AG10803 (cell line): Measurements from ENCODE around the gene USP48.

Source experiments
- DNase-seq: peaks from one replicate; pipeline ENCODE4 v3.0.0; 2010; ENCODE audit warnings: low read depth
- H3K4me3 ChIP-seq: 2 replicates; pipeline ENCODE4 v1.5.1; 2011; ENCODE audit warnings: mild to moderate bottlenecking, low read length, control low read depth
- CTCF ChIP-seq: conservative IDR thresholded peaks from 2 replicates; pipeline ENCODE4 v1.5.1; 2011; ENCODE audit warnings: mild to moderate bottlenecking, low read length, control low read depth, inconsistent platforms

Gene USP48

GRCh38 chr1:21821385-21822019, 38.6 kb upstream of the USP48 start:
- DNase-seq = no peak

GRCh38 chr1:21820597-21821232, 37.8 kb upstream of the USP48 start:
- TF ChIP-seq CTCF = no peak
- DNase-seq = no peak
- H3K4me3 ChIP-seq = no peak overlapping the region

More at GRCh38 chr1:21821385-21822019, 38.6 kb upstream of the USP48 start:
- H3K4me3 ChIP-seq = no peak overlapping the region
- TF ChIP-seq CTCF = no peak

GRCh38 chr1:21818656-21819055, 35.7 kb upstream of the USP48 start:
- peak; percentile 18 for DNase-seq
- no peak for TF ChIP-seq CTCF
- no peak overlapping the region for H3K4me3 ChIP-seq

DNA sequence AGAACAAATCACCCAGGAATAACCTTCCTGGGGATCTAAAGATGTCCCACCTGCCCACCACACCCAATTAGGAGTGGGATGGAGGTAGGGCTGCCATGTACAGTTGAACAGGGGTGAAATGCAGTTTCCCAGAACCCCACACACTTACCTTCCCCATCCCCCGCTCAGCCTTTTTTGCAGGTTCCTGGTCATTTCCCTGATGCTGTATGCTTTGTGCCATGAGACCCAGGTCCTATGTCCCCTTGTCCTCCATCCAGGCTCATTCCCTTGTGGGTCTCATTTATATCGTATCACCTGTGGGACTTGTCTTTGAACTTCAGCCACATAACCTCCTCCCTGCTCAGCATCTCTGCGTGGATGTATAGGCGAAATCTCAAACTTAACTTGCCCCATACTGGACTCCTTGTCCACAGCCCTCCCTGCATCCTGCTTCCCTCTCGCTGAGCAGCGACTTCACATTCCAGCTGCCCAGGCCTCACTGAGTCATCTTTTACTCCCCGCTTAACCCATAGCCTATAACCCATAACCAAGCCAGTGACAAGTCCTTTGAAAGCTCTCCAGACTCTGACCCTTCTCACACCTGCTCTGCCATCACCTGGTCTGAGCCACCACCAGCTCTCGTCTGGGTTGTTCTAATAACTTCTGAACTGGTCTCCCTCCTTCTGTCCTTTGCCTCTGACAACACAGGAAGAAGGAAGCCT, 33.8 kb upstream of the USP48 start:
- peak; percentile 68 for DNase-seq
- no peak for TF ChIP-seq CTCF
- no peak overlapping the region for H3K4me3 ChIP-seq

DNA sequence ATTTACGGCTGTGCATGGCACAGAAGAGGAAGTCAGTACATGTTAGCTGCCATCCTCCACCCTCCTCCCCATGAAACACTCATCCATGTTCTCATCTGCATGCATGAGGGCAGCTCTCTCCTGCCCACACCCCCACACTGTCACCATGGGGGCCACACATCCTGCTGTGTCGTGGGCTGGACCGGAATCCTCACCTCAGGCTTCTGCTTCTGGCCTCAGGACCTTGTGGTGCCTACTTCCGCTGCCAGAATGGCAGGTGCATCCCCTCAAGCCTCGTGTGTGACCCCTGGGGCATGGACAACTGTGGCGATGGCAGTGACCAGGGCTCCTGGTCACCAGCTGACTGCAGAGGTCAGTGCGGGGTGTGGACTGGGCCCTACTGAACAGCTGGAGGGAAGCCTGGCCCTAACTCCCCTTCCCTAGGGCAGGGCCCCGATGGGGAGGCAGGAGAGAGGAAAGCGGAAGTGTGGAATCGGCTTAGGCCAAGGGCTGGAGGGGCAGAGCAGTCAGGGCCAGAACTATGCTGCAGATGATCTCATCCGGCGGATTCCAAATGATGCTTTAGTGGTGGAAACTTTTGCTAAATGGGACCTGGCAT, 32.9 kb upstream of the USP48 start:
- no peak for TF ChIP-seq CTCF
- no peak overlapping the region for H3K4me3 ChIP-seq
- DNase-seq = no peak

DNA sequence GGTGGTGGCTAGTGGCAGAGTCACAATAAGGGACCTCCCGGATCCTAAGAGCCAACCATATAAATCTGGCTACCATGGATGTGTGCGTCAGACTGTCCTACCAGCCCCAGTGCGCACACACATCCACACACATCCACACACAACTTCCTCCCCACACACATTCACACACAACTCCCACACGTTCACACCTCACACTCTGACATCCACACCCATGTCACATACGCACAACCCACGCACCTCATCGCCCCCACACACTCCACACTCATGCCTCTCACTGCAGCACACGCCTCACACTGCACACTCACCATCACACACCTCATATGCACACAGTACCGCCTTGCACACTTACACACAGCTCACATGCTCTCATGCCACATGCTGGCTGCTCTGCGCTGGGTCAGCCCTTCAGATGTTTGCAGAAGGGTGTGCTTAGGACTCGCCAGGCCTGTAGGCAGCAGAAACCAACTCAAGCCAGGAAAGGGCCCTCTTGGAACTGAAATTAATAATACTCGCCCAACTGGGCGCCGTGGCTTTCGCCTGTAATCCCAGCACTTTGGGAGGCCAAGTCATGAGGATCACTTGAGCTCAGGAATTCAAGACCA, 32.1 kb upstream of the USP48 start:
- no peak for TF ChIP-seq CTCF
- no peak overlapping the region for H3K4me3 ChIP-seq
- no peak for DNase-seq
